ENCODE measurements around the gene CDC20.

DNA sequence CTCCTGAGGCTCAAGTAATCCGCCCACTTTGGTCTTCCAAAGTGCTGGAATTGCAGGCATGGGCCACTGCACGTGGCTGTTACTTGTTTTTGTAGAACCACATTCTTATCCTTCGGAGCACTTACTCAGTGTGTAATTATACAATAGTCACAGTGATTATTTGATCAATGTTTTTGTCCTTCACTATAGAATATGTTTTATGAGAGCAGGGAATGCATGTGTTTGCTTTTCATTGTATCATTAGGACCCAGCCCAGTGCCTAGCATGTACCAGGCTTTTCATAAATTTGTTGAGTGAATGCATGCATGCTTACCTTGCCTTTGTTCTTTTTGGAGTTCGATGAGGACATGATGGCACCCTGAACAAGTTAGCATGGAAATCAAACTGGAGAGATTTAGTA lies 36.7 kb downstream of the CDC20 start:
- no peak for TF ChIP-seq EZH2phosphoT487 (IDR thresholded peaks at IDR 0.05; ENCODE audit: borderline replicate concordance, low read length)
- no peak for TF ChIP-seq CTCF (conservative IDR thresholded peaks at IDR 0.05; ENCODE audit: low read depth, low read length)
- TF ChIP-seq EZH2 (IDR thresholded peaks at IDR 0.05; ENCODE audit: low read length, unreplicated experiment) = no peak
